ENCODE measurements around the gene CDK18. TPM values are rescaled to one million over a fixed set of nuclear protein-coding genes. Genes with fewer than 3 reads are reported as not detected.

The CDK18 gene
- 10 to 100 TPM in 2 of 8 experiments, 1 to 10 TPM in 6; 1.3 to 12.0 (median 2.3) TPM for total RNA-seq

DNA sequence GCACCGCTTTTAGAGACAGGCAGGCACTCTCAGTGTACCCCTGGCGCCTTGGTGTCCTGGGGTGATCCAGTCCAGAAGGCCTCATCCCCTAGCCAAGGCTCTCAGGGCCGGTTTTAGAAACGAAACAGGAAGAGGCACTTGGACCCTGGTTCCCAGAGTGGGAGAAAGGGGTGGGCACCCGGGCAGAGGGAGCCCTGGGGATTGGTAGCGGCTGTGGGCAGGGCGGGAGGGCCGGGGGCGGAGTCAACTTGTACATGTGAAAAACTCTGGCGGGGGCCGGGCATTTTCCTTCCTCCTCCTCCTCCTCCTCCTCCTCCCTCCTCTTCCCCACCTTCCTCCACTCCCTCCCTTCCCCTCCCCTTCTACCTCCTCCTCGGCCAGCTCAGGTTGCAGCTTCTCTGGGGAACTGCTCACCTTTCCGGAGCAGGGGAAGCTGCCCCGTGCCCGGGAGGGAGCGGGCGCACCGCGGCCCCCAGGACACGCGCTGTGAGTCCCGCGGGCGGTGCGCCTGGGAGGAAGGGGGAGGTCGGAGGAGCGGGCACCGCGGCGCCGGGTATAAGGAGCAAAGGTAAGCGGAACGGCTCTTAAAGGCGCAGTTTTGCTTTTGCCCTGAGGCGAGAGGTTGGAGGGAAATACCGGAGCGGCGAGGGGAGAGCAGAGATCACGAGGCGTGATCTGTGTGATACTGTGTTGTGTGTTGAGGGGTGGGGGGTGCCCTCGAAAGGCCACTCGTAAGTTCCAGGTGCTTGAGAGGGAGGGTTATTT, at the start of gene CDK18:
TSS of gene CDK18 (plus strand) at position 359 of the 765 bp plus-strand sequence. CDS start 18,499 bp downstream, outside the sequence.
- Histone ChIP-seq H3K4me1 (replicated peaks in 1 of 2) (peaks cover 39 to 42% of the 10 kb centered on the region in 2 donors), H3K27ac (no peak within 1 kb of the TSS), H3K4me3 (peak within 1 kb of the TSS; percentile 23 to 46 (median 35))
- ATAC-seq (replicated peaks in 6 of 8) = peak; percentile 47 to 83 (median 54)
- WGBS, 10 experiments = 8 to 21% methylated on average over 5 to 6 of the region's 42 CpGs; no CpG with 5 or more reads in 8 of the 10 experiments
- in situ Hi-C loops (cut with MboI; ENCODE audit: low pct_unique_long_range_greater_than_20kb in 2 of 9, low sequenced_read_pairs in 9 of 9, unreplicated experiment in 9 of 9) = no loop called here

DNA sequence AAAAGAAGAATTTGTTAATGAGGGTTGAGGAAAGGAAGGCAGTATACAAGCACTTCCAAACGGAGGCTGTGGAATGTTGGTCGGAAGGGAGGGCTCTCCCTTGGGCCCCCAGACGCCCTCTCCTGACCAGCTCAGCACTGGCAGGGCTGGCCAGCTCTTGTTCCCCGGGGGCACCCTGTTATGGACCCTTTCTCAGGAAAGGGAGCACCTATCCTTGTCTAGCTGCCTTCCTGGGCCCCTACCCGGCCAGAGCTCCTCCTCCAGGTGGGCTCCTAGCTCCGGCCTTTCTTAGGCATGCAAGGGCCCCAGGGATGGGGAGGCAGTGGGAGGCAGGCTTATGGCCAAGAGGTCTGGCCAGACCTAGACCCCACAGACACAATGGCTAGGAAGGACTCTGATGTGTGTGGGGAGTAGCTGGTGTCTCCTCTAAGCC, 49.5 kb upstream of the CDK18 start:
- peaks cover 40 to 44% of the 10 kb centered on the region in 2 donors for H3K4me1 ChIP-seq (replicated peaks in 1 of 2)
- ATAC-seq (replicated peaks in 6 of 8) = no peak
- H3K27ac ChIP-seq = peak overlapping the region in 1 of 2 donors; percentile 93
- in situ Hi-C loops (cut with MboI; ENCODE audit: low pct_unique_long_range_greater_than_20kb in 2 of 9, low sequenced_read_pairs in 9 of 9, unreplicated experiment in 9 of 9) = no loop called here
- H3K4me3 ChIP-seq = peak overlapping the region; percentile 37 to 67 (median 53)
- WGBS, 10 experiments = 0 to 45% (median 10%) methylated on average over 1 to 6 of the region's 6 CpGs; no CpG with 5 or more reads in 3 of the 10 experiments

DNA sequence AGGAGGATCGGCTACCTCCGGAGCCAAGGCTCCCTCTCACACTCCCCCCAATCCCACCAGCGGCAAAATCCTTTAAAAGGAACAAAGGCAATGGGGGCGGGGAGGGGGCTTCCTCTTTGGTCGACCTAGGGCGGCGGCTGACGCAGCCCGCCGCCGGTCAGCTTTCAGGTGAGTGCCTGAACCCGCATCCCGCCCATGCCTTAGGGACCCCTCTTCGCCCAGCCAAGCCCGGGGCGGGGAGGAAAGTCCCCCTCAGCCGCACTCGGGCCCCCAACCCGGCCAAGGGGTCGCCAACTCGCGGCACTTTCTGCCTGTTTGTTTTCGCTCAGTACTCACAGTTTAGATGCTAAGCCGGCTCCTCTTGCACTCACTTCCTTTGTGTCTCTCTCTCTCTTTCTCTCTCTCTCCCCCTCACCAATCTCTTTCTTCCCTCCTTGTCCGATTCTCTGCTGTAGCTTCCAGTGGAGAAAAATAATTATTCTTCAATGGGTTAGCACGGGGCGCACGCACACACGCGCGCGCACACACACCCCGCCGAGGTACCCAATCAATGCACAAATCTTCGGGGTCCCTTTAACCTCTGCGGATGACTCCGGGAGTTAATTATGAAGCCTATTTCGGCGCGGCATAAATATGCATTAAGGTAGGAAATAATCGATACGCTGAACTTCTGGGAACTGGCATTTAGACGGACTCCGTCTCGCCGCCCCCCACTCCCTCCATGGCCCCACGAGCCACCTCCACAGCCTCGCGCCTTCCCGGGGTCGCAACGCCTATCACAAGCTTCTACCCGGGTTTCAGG, 48.7 kb upstream of the CDK18 start, which contains the start of gene BLACAT1:
TSS of gene BLACAT1 (minus strand) at position 465 of the 802 bp plus-strand sequence.
- Histone ChIP-seq H3K4me1 (replicated peaks in 1 of 2) (peaks cover 31 to 36% of the 10 kb centered on the region in 2 donors), H3K4me3 (peak within 1 kb of the TSS; percentile 37 to 67 (median 53)), H3K27ac (peak within 1 kb of the TSS; percentile 68 to 93)
- ATAC-seq (replicated peaks in 6 of 8) = peak in 2 of 8 experiments; percentile 1
- WGBS, 10 experiments = 0 to 3% (median 1%) methylated on average over 3 to 35 of the region's 53 CpGs; no CpG with 5 or more reads in 1 of the 10 experiments
- in situ Hi-C loops (cut with MboI; ENCODE audit: low pct_unique_long_range_greater_than_20kb in 2 of 9, low sequenced_read_pairs in 9 of 9, unreplicated experiment in 9 of 9) = no loop called here

DNA sequence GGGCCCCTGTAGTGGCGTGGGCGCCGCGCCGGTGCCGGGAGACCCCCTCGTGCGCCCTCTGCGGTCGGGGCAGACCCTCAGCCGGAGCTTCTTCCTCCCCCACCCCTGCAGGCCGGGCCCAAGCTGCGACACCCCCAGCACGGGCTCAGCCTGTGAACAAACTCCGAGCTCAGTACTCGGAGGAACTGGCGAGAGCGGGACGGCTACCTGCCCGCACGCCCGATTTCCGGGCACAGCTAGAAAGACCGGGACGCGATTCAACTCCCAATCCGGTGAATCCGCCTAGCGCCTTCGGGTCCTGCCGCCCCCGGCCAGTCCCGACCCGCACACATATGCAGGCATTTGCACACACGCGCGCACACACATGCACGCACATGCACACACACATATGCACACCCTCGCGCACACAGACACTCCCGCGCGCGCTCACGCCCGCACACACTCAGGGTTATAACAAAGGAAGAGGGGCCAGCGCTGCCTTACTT, 48.0 kb upstream of the CDK18 start:
- H3K4me1 ChIP-seq (replicated peaks in 1 of 2) = peaks cover 25 to 29% of the 10 kb centered on the region in 2 donors
- peak in 7 of 8 experiments; percentile 17 to 47 (median 36) for ATAC-seq (replicated peaks in 6 of 8)
- H3K4me3 ChIP-seq = peak overlapping the region; percentile 37 to 67 (median 53)
- in situ Hi-C loops (cut with MboI; ENCODE audit: low pct_unique_long_range_greater_than_20kb in 2 of 9, low sequenced_read_pairs in 9 of 9, unreplicated experiment in 9 of 9) = no loop called here
- WGBS, 10 experiments = 0 to 3% (median 0%) methylated on average over 1 to 24 of the region's 47 CpGs; no CpG with 5 or more reads in 4 of the 10 experiments
- H3K27ac ChIP-seq = peak overlapping the region; percentile 68 to 93

DNA sequence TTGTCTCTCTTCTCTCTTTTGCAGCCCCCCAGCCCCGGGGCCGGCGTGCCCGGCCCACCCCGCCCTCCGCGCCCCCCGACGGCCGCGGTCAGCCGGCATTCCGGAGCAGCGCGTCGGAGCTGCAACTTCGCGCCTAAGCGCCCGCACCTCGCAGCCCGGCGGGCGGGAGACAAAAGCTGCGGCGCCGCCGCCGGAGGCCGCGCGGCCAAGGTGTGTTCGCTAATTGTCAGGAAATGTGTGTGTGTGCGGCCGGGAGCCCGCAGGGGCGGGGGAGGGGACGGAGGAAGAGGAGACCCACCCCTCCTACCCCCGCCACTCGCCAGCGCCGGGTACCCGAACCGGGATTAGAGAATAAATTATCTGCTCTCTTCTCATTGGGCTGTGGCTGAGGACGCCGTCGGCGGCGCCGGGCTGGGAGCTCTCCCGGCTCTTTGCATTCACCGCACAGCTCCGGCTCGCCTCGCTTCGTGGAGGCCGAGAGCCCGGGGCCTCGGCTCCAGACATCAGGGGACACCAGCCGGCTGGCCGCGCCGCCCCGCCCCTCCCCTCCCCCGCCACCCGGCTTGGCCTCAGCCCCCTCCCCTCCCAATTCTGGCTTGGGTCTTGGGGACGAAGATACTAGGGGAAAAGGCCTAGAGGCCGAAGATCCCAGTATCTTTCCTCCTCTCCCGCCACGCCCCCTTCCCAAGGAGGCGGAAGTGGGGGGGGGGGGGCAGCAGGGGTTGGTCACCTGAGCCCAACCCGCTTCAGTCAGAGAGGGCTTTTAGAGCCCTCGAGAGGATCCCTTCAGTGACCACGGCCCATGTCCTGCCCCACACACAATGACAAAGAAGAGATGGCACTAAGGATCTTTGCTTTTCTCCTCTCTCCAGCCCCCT, 47.4 kb upstream of the CDK18 start:
- Histone ChIP-seq H3K4me3 (peak overlapping the region; percentile 37 to 67 (median 53)), H3K27ac (peak overlapping the region; percentile 68 to 93), H3K4me1 (replicated peaks in 1 of 2) (peaks cover 24 to 27% of the 10 kb centered on the region in 2 donors)
- in situ Hi-C loops (cut with MboI; ENCODE audit: low pct_unique_long_range_greater_than_20kb in 2 of 9, low sequenced_read_pairs in 9 of 9, unreplicated experiment in 9 of 9) = no loop called here
- WGBS, 10 experiments = 7 to 17% methylated on average over 2 of the region's 74 CpGs; no CpG with 5 or more reads in 8 of the 10 experiments
- peak; percentile 75 to 91 (median 88) for ATAC-seq (replicated peaks in 6 of 8)

DNA sequence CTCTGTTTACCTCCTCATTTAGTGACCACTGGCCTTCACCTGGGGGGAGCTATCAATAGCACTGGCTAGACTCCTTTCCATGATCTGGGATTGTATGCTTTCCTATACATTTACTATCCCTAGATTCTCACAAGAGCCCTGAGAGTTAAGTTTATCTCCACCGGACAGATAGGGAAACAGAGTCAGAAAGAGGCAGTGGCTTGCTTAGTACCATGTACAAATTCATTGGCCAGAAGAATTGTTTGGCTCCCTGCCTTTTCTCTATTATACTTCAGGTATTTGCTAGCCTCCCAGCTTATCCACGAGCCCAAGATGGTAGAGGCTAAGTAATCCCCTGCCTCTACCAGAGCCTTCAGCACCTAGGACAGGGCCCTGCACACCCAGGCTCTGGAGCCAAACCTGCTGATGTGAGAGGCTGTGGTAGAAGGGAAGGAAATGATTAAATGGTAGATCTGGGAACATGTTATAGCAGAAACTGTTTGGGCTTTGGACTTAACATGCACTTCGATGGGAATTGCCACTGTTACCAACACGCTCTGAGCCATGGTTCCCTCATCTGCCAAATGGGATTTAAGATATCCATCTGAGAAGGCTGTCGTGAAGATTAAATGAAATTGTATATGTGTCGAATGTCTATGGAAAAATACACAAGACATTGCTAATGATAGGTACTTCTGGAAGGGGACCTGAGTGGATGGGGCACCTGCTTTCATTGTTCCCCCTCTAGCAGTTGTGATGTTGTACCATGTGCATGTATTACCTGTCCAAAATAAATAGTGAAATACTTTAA, 45.5 kb upstream of the CDK18 start:
- ATAC-seq (replicated peaks in 6 of 8) = peak in 3 of 8 experiments; percentile 70 to 77 (median 73)
- in situ Hi-C loops (cut with MboI; ENCODE audit: low pct_unique_long_range_greater_than_20kb in 2 of 9, low sequenced_read_pairs in 9 of 9, unreplicated experiment in 9 of 9) = no loop called here
- Histone ChIP-seq H3K27ac (no peak overlapping the region), H3K4me1 (replicated peaks in 1 of 2) (peaks cover 23 to 25% of the 10 kb centered on the region in 2 donors), H3K4me3 (no peak overlapping the region)
- 26 to 100% (median 60%) methylated on average over 1 to 6 of the region's 6 CpGs; no CpG with 5 or more reads in 1 of the 10 experiments for WGBS, 10 experiments

DNA sequence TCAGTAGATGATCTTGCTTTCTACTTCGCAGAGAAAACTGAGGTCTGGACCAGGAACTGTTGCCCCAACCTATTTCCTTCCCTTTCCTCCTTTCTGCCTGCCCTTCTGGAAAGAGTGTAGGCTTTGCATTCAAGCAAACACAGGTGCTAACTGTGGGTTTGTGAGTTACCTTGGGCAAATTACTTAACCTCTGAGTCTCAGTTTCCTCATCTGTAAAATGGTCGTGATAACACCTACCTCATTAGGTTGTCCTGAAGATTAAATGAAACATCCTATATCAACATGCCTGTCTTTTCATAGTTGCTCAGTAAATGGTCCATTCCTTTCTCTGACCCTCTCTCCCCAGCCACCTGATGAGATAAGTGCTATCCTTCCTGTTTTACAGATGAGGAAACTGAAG, 39.1 kb upstream of the CDK18 start:
- Histone ChIP-seq H3K4me1 (replicated peaks in 1 of 2) (peaks cover 33 to 37% of the 10 kb centered on the region in 2 donors), H3K27ac (no peak overlapping the region), H3K4me3 (no peak overlapping the region)
- in situ Hi-C loops (cut with MboI; ENCODE audit: low pct_unique_long_range_greater_than_20kb in 2 of 9, low sequenced_read_pairs in 9 of 9, unreplicated experiment in 9 of 9) = no loop called here
- 0 to 100% (median 45%) methylated on average over 1 to 2 of the region's 2 CpGs; no CpG with 5 or more reads in 3 of the 10 experiments for WGBS, 10 experiments
- ATAC-seq (replicated peaks in 6 of 8) = no peak

DNA sequence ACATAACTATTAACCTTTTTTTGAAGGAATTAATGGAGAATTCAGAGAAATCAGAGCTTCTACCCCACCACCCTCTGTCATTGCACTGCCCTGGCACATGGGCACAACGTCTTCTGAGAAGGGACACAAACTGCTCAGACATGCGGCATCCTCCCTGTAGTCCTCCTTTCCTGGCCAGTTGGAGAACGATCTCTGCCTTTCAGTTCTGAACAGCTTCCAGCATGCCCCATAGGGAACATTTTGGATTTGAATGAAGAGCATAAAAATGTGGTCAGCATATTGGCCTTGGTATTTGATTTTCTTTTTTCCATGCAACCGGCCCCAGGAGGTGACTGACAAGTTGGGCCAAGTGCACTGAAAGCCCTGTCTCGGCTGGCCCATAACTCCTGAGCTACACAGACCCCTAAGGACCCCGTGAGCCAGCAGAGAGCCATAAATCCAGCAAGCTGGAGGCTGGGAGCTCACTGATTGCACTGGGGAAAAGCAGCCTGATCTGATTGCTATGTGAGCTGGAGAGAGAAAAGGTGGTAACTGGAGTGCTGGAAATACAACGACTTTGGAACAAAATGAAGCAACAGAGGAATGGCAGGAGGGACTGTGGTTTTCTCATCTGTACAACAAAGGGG, 37.8 kb upstream of the CDK18 start:
- 4 to 21% (median 17%) methylated on average over 1 to 6 of the region's 7 CpGs; no CpG with 5 or more reads in 3 of the 10 experiments for WGBS, 10 experiments
- ATAC-seq (replicated peaks in 6 of 8) = peak in 5 of 8 experiments; percentile 89 to 97 (median 92)
- Histone ChIP-seq H3K27ac (peak overlapping the region; percentile 43 to 74), H3K4me3 (no peak overlapping the region), H3K4me1 (replicated peaks in 1 of 2) (peaks cover 33 to 37% of the 10 kb centered on the region in 2 donors)
- in situ Hi-C loops (cut with MboI; ENCODE audit: low pct_unique_long_range_greater_than_20kb in 2 of 9, low sequenced_read_pairs in 9 of 9, unreplicated experiment in 9 of 9) = no loop called here

DNA sequence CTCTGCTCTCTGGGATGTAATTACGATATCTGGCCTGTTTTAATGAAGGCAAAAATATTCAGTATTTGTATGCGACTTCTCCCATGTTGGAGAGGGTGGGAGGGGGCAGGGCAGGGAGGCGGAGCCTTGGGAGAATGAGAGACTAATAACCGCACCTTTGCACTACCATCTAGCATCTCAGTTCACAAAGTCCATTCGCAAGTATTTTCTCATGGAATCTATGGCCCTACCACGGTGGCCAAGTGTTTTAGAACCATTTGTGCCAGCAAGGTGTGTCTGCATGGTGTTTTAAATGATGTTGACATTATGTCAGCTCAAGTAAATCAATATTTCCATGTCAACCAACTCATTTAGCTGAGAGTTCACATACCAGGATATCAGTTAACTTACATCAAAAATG, 34.3 kb upstream of the CDK18 start:
- H3K4me1 ChIP-seq (replicated peaks in 1 of 2) = peaks cover 46 to 47% of the 10 kb centered on the region in 2 donors
- no peak overlapping the region for H3K27ac ChIP-seq
- 20 to 80% (median 71%) methylated on average over 1 to 4 of the region's 6 CpGs; no CpG with 5 or more reads in 3 of the 10 experiments for WGBS, 10 experiments
- ATAC-seq (replicated peaks in 6 of 8) = no peak
- no peak overlapping the region for H3K4me3 ChIP-seq
- in situ Hi-C loops (cut with MboI; ENCODE audit: low pct_unique_long_range_greater_than_20kb in 2 of 9, low sequenced_read_pairs in 9 of 9, unreplicated experiment in 9 of 9) = no loop called here

DNA sequence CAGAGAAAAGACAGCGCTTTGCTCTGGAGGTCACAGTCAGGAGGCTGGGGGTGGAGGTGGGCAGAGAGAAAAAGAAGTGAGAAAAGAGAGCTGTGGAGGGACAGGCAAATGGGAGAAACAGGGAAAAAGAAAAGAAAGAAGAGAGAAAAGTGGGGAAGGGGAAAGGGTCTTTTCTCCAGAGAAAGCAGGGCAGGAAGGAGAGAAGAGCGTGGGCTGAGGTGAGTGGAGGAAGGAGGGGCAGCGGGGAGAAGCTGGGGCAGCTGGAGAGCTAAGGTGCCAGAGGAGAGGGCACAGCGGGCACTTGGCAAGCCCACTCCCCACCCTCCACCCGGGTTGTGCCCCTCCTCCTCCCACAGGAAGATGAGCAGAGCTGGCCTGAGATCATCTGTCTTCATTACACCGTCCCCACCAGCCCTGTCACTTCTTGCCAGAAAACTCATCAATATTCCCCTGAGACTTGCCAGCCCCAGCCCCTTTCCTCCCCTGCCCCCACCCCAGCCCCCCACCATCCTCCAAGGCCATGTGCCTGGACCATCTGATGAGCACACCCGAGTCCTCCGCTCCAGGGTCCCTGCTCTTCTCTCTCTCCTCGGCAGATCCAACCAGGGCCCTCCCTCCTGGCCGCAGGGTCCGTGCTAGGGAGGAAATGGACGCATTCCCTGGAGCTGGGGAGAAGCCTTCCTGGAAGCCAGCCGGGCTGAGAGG, 31.6 kb upstream of the CDK18 start:
- ATAC-seq (replicated peaks in 6 of 8) = peak; percentile 55 to 97 (median 94)
- 4 to 100% (median 43%) methylated on average over 1 to 9 of the region's 13 CpGs; no CpG with 5 or more reads in 2 of the 10 experiments for WGBS, 10 experiments
- in situ Hi-C loops (cut with MboI; ENCODE audit: low pct_unique_long_range_greater_than_20kb in 2 of 9, low sequenced_read_pairs in 9 of 9, unreplicated experiment in 9 of 9) = no loop called here
- Histone ChIP-seq H3K4me1 (replicated peaks in 1 of 2) (peaks cover 25 to 27% of the 10 kb centered on the region in 2 donors), H3K4me3 (no peak overlapping the region), H3K27ac (peak overlapping the region; percentile 45 to 63)

Measured in motor neuron (in vitro differentiated cells).